Heart left ventricle (tissue), 16 donors: Measurements from ENCODE around the gene WTIP. TPM values are rescaled to one million over a fixed set of nuclear protein-coding genes. Genes with fewer than 3 reads are reported as not detected.
"Not testable (repeated sequence)": the region's sequence is repeated elsewhere in the genome, so short reads cannot be mapped to it uniquely, and the experiment has no call there.

Experiments used
- ATAC-seq, 4 donors: fragments of 200-7000 bp; cut with Tn5 transposase; one replicate each; pipeline ENCODE4 v1.9.1; 2020 to 2022; ENCODE audit warnings: moderate library complexity in 4 of 4, mild to moderate bottlenecking in 3 of 4, moderate number of reproducible peaks in 1 of 4
- DNase-seq, 5 donors: peaks; one replicate each; pipeline ENCODE4 v3.0.0-alpha.2; 2020
- H3K27ac ChIP-seq, 12 donors: fragments of 200-600 bp; sonication (generic) in 4 of 12; one replicate each; pipeline versions ENCODE4 v1.5.0 to v1.8.0; 2016 to 2022; ENCODE audit warnings: mild to moderate bottlenecking in 2 of 12
- H3K27me3 ChIP-seq, 9 donors: fragments of 200-600 bp; sonication (generic) in 2 of 9; one replicate each; pipeline versions ENCODE4 v1.5.1 to v1.8.0; 2016 to 2022; ENCODE audit warnings: mild to moderate bottlenecking in 3 of 9
- H3K36me3 ChIP-seq, 9 donors: fragments of 200-600 bp; sonication (generic) in 2 of 9; one replicate each; pipeline versions ENCODE4 v1.5.0 to v1.8.0; 2018 to 2022; ENCODE audit warnings: mild to moderate bottlenecking in 2 of 9
- H3K4me1 ChIP-seq, 12 donors: fragments of 200-600 bp; sonication (generic) in 4 of 12; one replicate each; pipeline versions ENCODE4 v1.5.0 to v1.8.0; 2016 to 2022; ENCODE audit warnings: mild to moderate bottlenecking in 3 of 12
- H3K4me3 ChIP-seq, 12 donors: fragments of 200-600 bp; sonication (generic) in 4 of 12; one replicate each; pipeline versions ENCODE4 v1.5.0 to v1.8.0; 2017 to 2022; ENCODE audit warnings: mild to moderate bottlenecking in 9 of 12, moderate library complexity in 4 of 12
- H3K9me3 ChIP-seq, 12 donors: fragments of 200-600 bp; sonication (generic) in 4 of 12; one replicate each; pipeline versions ENCODE4 v1.5.0 to v1.8.0; 2016 to 2022; ENCODE audit warnings: mild to moderate bottlenecking in 1 of 12
- CTCF ChIP-seq, 12 donors: fragments of 200-600 bp; sonication (generic) in 4 of 12; IDR thresholded peaks; one replicate each; pipeline versions ENCODE4 v1.5.0 to v1.8.0; 2018 to 2022; ENCODE audit warnings: antibody characterized with exemption in 12 of 12, mild to moderate bottlenecking in 5 of 12
- POLR2A ChIP-seq, 2 donors: fragments of 450-650 bp; IDR thresholded peaks; one replicate each; pipeline ENCODE4 v1.6.1; 2017; ENCODE audit warnings: antibody characterized with exemption in 2 of 2, mild to moderate bottlenecking in 2 of 2, moderate library complexity in 2 of 2
- WGBS, 4 donors: extraction: QIAGEN DNeasy Blood & Tissue Kit in 2 of 4; methylation state at CpG; one replicate each; pipeline versions ENCODE4 v1.1.5 to v1.1.7; 2013 to 2018; 5-methylcytosine and 5-hydroxymethylcytosine counted together
- intact Hi-C, 10 donors: fragments of 100-400 bp; cut with DNase I; formaldehyde crosslinking; loops; one replicate each; pipeline versions ENCODE4 v1.11.1 to v1.14.2; 2022
- polyA plus RNA-seq, 2 donors: library from polyadenylated mRNA; stranded (reverse); fragments of 200-250 nt; gene quantifications; one replicate each; pipeline ENCODE4 v1.2.3, GENCODE V29; 2013
- total RNA-seq, 9 donors: library from RNA; depleted of rRNA in 2 of 9; stranded (reverse); fragments of >200 nt in 2 of 9; fragmentation: NEBNext Ultra II Directional in 3 of 9; extraction: Animal tissue kit (Norgen Biotek cat#: 25700) in 3 of 9; gene quantifications; one replicate each; pipeline versions ENCODE4 v1.1.0 to v1.2.4, GENCODE V29; 2016 to 2023
- donor health status: ischemic (EF 13 %, LVEDD 7.1; RV severe dilation, severe dysfunction).
- donor health status: healthy with polysubstance abuse.
- donor health status: DM: no; HTN: yes; CAD: no.
- donor health status: DM: no; HTN: no; CAD: no.
- donor health status: ischemic (EF 25% LVEDD 6.9; RV normal size, moderate dysfunction).
- donor health status: ischemic (EF 25% LVEDD 5.7; RV mildly dilated, moderate dysfunction).
- donor health status: healthy.
- donor health status: DM: yes; HTN: yes; CAD: no.
- donor health status: ischemic (EF 35%, LVEDD 5.7; RV mildly dilated, moderate dysfunction).
- donor health status: nonischemic (EF 11% LVEDD 7.7; RV severe dilation, severe dysfunction).
- donor health status: DM: yes; HTN: yes; CAD: no.
- donor health status: PGD.
- donor health status: ischemic (EF 29% LVEDD 5.4; RV normal size, mild dysfunction).
- donor health status: nonischemic (EF 23%, LVEDD 6.1; RV moderate dilation, normal function).

The WTIP gene
- total and polyA plus RNA-seq, 11 donors: 6.6 to 33.3 (median 19.6) TPM

- WGBS, 4 donors: 38 to 56% (median 47%) methylated on average over 1 of the region's 1 CpG
- Histone ChIP-seq H3K4me1 (peaks cover 0 to 11% (median 1%) of the 10 kb centered on the region in 12 donors), H3K27me3 (no peaks in the 10 kb centered on the region), H3K27ac (peak overlapping the region in 1 of 12 donors; percentile 6), H3K9me3 (no peaks in the 10 kb centered on the region), H3K4me3 (no peak overlapping the region), H3K36me3 (peaks cover 0 to 100% (median 100%) of the 10 kb centered on the region in 9 donors)
- TF ChIP-seq POLR2A (IDR thresholded peaks at IDR 0.05) (no peak), CTCF (IDR thresholded peaks at IDR 0.05) (no peak)
- ATAC-seq: peak; percentile 56 to 84 (median 74)
- intact Hi-C loops: no loop called here
- DNase-seq: no peak
Observed at GRCh38 chr19:34468409-34468808, 13.1 kb upstream of the WTIP start.

GRCh38 chr19:34469026-34469425 lies 12.5 kb upstream of the WTIP start:
- DNase-seq, H3K27ac ChIP-seq, H3K4me3 ChIP-seq, H3K27me3 ChIP-seq, intact Hi-C loops, ATAC-seq, H3K9me3 ChIP-seq: not testable (repeated sequence)
- Histone ChIP-seq H3K4me1 (peaks cover 0 to 11% (median 2%) of the 10 kb centered on the region in 12 donors), H3K36me3 (peaks cover 0 to 96% (median 93%) of the 10 kb centered on the region in 9 donors)
- 76 to 90% (median 85%) methylated on average over 5 of the region's 5 CpGs for WGBS, 4 donors

GRCh38 chr19:34471906-34472700 lies 9.5 kb upstream of the WTIP start:
- ATAC-seq (peak in 1 of 4 donors; percentile 31), DNase-seq (no peak)
- intact Hi-C loops: no loop called here
- 85 to 89% (median 87%) methylated on average over 8 of the region's 8 CpGs for WGBS, 4 donors
- TF ChIP-seq POLR2A (IDR thresholded peaks at IDR 0.05): no peak
- no peak for TF ChIP-seq CTCF (IDR thresholded peaks at IDR 0.05)
- Histone ChIP-seq H3K9me3 (no peaks in the 10 kb centered on the region), H3K27ac (no peak overlapping the region), H3K27me3 (no peaks in the 10 kb centered on the region), H3K36me3 (peaks cover 0 to 66% (median 63%) of the 10 kb centered on the region in 9 donors), H3K4me1 (peaks cover 0 to 22% (median 3%) of the 10 kb centered on the region in 12 donors), H3K4me3 (no peak overlapping the region)

- Histone ChIP-seq H3K9me3 (no peaks in the 10 kb centered on the region), H3K27me3 (no peaks in the 10 kb centered on the region), H3K27ac (peak overlapping the region in 1 of 12 donors; percentile 70), H3K4me1 (peaks cover 0 to 22% (median 0%) of the 10 kb centered on the region in 12 donors), H3K4me3 (no peak overlapping the region), H3K36me3 (peaks cover 0 to 43% (median 40%) of the 10 kb centered on the region in 9 donors)
- intact Hi-C loops: no loop called here
- WGBS, 4 donors: 83 to 85% (median 84%) methylated on average over 4 of the region's 4 CpGs
- TF ChIP-seq POLR2A (IDR thresholded peaks at IDR 0.05) (no peak), CTCF (IDR thresholded peaks at IDR 0.05) (no peak)
- DNase-seq (no peak), ATAC-seq (no peak)
Observed at GRCh38 chr19:34474233-34474989, 7.1 kb upstream of the WTIP start.
